Measurements from ENCODE around the gene ZFYVE1. TPM values are rescaled to one million over a fixed set of nuclear protein-coding genes. Genes with fewer than 3 reads are reported as not detected.

Gene ZFYVE1
- 13.3 and 17.6 TPM in 2 replicates for total RNA-seq (2022)
- percentile 62 among the genes with signal in this experiment for Bru-seq, nascent RNA
- BruChase-seq, experiment 1, labeled RNA remaining after a 6-hour chase: percentile 61 among the genes with signal in this experiment
- percentile 65 among the genes with signal in this experiment for BruChase-seq, experiment 2, labeled RNA remaining after a 2-hour chase
- long read RNA-seq, full-length matches to known transcripts: 27 of 28 reads
- long read RNA-seq, partial matches to known transcripts: 1 of 28 reads
- long read RNA-seq, other reads (novel, unspliced or antisense): 0 of 28 reads

- Mint-ChIP-seq H3K4me1 (ENCODE audit: insufficient read depth, unreplicated experiment) (peaks cover 19% of the 10 kb centered on the region), H3K27ac (ENCODE audit: low read depth, unreplicated experiment) (peak within 1 kb of the TSS; percentile 98), H3K9me3 (ENCODE audit: unreplicated experiment) (no peaks in the 10 kb centered on the region), H3K27me3 (ENCODE audit: insufficient read depth, unreplicated experiment) (no peaks in the 10 kb centered on the region), H3K36me3 (ENCODE audit: insufficient read depth, unreplicated experiment) (peaks cover 24% of the 10 kb centered on the region), H3K4me3 (ENCODE audit: unreplicated experiment) (peak within 1 kb of the TSS; percentile 96)
- TF ChIP-seq CTCF (IDR thresholded peaks at IDR 0.05; ENCODE audit: unreplicated experiment): no peak
- no TSS peak for BruUV-seq (replicated peaks)
- peak; percentile 99 for DNase-seq (ENCODE audit: unreplicated experiment)
- intact Hi-C loops (cut with micrococcal nuclease): loop anchor here (1.0 kb wide), 1 partner anchor 31 kb away; the partner anchor contains the start of gene RBM25
- ChIA-PET CTCF (interaction anchor here (0.6 kb wide), 2 partner anchors 476 to 1304 kb away, joined by 3 read pairs; no protein-coding TSS in a partner anchor), POLR2A (interaction anchor here (0.6 to 7.0 kb wide), 16 partner anchors 10 to 637 kb away, joined by 3 to 139 read pairs (median 4); partner anchors contain the start of genes DCAF4, PSEN1, RBM25 and RIOX1)
These were observed at the start of gene ZFYVE1 for GRCh38 chr14:73026845-73027542. Gene ZFYVE1 (minus strand): TSS chr14:73027106. CDS start chr14:73024508, 2,598 bp downstream.

- no peaks in the 10 kb centered on the region for H3K9me3 Mint-ChIP-seq (ENCODE audit: unreplicated experiment)
- DNase-seq (ENCODE audit: unreplicated experiment): no peak
- TF ChIP-seq CTCF (IDR thresholded peaks at IDR 0.05; ENCODE audit: unreplicated experiment): no peak
- no TSS peak for BruUV-seq (replicated peaks)
- peaks cover 6% of the 10 kb centered on the region for H3K4me1 Mint-ChIP-seq (ENCODE audit: insufficient read depth, unreplicated experiment)
- intact Hi-C loops (cut with micrococcal nuclease): no loop called here
- no peak overlapping the region for H3K27ac Mint-ChIP-seq (ENCODE audit: low read depth, unreplicated experiment)
- CTCF ChIA-PET: interaction anchor here (1.1 kb wide), 1 partner anchor 12 kb away, joined by 3 read pairs; the partner anchor contains the start of gene RBM25
- no peak overlapping the region for H3K4me3 Mint-ChIP-seq (ENCODE audit: unreplicated experiment)
- H3K27me3 Mint-ChIP-seq (ENCODE audit: insufficient read depth, unreplicated experiment): no peaks in the 10 kb centered on the region
- POLR2A ChIA-PET: interaction anchor here (5.9 kb wide), 1 partner anchor 11 kb away, joined by 38 read pairs; the partner anchor contains the start of gene RBM25
- H3K36me3 Mint-ChIP-seq (ENCODE audit: insufficient read depth, unreplicated experiment): peaks cover 62% of the 10 kb centered on the region
These were observed 42.7 kb upstream of the ZFYVE1 start for GRCh38 chr14:73069585-73069984.

GRCh38 chr14:73058922-73059673, 32.2 kb upstream of the ZFYVE1 start:
- H3K27ac Mint-ChIP-seq (ENCODE audit: low read depth, unreplicated experiment): no peak overlapping the region
- H3K36me3 Mint-ChIP-seq (ENCODE audit: insufficient read depth, unreplicated experiment): peaks cover 6% of the 10 kb centered on the region
- TSS peak; percentile 69 for BruUV-seq (replicated peaks)
- no peak overlapping the region for H3K4me3 Mint-ChIP-seq (ENCODE audit: unreplicated experiment)
- intact Hi-C loops (cut with micrococcal nuclease): loop anchor here (1.0 to 5.0 kb wide), 4 partner anchors 7 to 547 kb away; partner anchors contain the start of gene ZFYVE1
- no peaks in the 10 kb centered on the region for H3K27me3 Mint-ChIP-seq (ENCODE audit: insufficient read depth, unreplicated experiment)
- peaks cover 7% of the 10 kb centered on the region for H3K4me1 Mint-ChIP-seq (ENCODE audit: insufficient read depth, unreplicated experiment)
- ChIA-PET POLR2A (interaction anchor here (0.6 to 3.4 kb wide), 38 partner anchors 9 to 1003 kb away, joined by 3 to 139 read pairs (median 5); partner anchors contain the start of genes DCAF4, DPF3, NUMB and PSEN1), CTCF (interaction anchor here (0.5 to 1.1 kb wide), 6 partner anchors 9 to 429 kb away, joined by 3 to 5 read pairs (median 3); no protein-coding TSS in a partner anchor)
- H3K9me3 Mint-ChIP-seq (ENCODE audit: unreplicated experiment): no peaks in the 10 kb centered on the region
- peak; percentile 53 for DNase-seq (ENCODE audit: unreplicated experiment)
- TF ChIP-seq CTCF (IDR thresholded peaks at IDR 0.05; ENCODE audit: unreplicated experiment): no peak

Measured in MCF 10A (cell line).